Measurements from ENCODE around the gene AURKA.
A peak's percentile ranks its signal among the peaks of the same experiment; 100 is the strongest.
"Not testable (repeated sequence)": the region's sequence is repeated elsewhere in the genome, so short reads cannot be mapped to it uniquely, and the experiment has no call there.

Gene AURKA

DNA sequence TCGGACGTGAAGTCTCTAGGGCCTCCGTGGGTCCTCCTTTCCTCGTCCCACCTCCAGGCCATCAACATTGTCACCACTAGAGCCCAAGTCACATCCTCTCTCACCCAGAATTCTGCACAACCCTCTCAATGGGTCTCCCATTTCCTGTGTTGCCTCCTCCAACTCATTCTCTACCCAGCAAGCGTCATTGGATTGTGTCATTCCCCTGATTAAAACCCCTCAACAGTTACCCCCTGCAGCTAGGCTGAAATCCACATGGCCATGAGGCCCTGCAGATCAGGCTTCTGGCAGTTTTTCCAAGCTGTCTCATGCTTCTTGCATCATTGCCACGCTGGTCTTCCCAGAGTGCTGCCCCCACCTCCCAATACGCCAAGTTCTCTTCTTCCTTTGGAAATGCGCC lies 46.1 kb downstream of the AURKA start:
- TF ChIP-seq, protein P1, sequence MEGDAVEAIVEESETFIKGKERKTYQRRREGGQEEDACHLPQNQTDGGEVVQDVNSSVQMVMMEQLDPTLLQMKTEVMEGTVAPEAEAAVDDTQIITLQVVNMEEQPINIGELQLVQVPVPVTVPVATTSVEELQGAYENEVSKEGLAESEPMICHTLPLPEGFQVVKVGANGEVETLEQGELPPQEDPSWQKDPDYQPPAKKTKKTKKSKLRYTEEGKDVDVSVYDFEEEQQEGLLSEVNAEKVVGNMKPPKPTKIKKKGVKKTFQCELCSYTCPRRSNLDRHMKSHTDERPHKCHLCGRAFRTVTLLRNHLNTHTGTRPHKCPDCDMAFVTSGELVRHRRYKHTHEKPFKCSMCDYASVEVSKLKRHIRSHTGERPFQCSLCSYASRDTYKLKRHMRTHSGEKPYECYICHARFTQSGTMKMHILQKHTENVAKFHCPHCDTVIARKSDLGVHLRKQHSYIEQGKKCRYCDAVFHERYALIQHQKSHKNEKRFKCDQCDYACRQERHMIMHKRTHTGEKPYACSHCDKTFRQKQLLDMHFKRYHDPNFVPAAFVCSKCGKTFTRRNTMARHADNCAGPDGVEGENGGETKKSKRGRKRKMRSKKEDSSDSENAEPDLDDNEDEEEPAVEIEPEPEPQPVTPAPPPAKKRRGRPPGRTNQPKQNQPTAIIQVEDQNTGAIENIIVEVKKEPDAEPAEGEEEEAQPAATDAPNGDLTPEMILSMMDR (IDR thresholded peaks at IDR 0.05; ENCODE audit: insufficient read depth, low read length, poor library complexity, severe bottlenecking), result no peak
- TF ChIP-seq EZH2phosphoT487 (conservative IDR thresholded peaks at IDR 0.05; ENCODE audit: low read length), result no peak
- H4K20me1 ChIP-seq (ENCODE audit: low read depth, low read length), result no peaks in the 10 kb centered on the region
- H3K4me2 ChIP-seq (ENCODE audit: low read depth, low read length, poor library complexity, severe bottlenecking), result no peak overlapping the region
- H3K27me3 ChIP-seq (ENCODE audit: low read length), result no peaks in the 10 kb centered on the region
- H3K9ac ChIP-seq (ENCODE audit: low read length), result no peak overlapping the region
- H3K4me3 ChIP-seq (ENCODE audit: insufficient read depth, low read length, poor library complexity, severe bottlenecking), result no peak overlapping the region
- H2AFZ ChIP-seq (ENCODE audit: low read depth, low read length, severe bottlenecking), result no peak overlapping the region
- H3K27ac ChIP-seq (ENCODE audit: low read depth, low read length), result no peak overlapping the region
- no peaks in the 10 kb centered on the region for H3K9me3 ChIP-seq (ENCODE audit: insufficient read depth, low read length)
- H3K9me2 ChIP-seq (replicated peaks; ENCODE audit: insufficient read depth, low read length), result no peaks in the 10 kb centered on the region
- no peaks in the 10 kb centered on the region for H3K79me2 ChIP-seq (ENCODE audit: insufficient read depth, low read length)
- no peaks in the 10 kb centered on the region for H3K36me3 ChIP-seq (ENCODE audit: low read length)
- no peaks in the 10 kb centered on the region for H3F3A ChIP-seq (ENCODE audit: insufficient read depth)

DNA sequence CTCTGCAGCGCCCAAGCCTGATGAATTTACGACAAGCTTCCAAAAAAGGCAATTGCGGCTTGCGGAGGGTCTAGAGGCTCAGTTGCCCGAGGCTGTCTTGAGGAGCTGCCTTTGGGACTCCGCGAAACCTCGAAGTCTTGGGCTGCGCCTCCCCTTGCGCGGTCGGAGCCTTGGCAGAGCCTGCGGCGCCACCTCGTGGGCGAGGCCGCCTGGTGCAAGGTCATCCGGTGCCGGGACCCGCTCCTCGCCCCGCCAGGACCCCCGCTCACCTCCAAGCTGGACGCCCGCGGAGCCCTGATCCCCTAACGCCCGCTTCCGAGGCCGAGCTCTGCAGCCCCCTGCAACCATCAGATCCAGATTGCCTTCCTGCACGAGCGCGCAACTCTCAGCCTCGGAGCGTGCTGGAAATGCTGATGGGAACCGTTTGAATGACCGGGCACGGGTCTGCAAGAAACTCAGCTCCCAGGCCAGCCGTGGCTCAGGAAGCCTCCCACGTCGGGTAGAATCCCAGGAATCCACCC lies 48.1 kb downstream of the AURKA start:
- TF ChIP-seq EZH2phosphoT487 (conservative IDR thresholded peaks at IDR 0.05; ENCODE audit: low read length), result no peak
- TF ChIP-seq, protein P1 (IDR thresholded peaks at IDR 0.05; ENCODE audit: insufficient read depth, low read length, poor library complexity, severe bottlenecking), result peak; percentile 34
- Histone ChIP-seq H3K4me3 (ENCODE audit: insufficient read depth, low read length, poor library complexity, severe bottlenecking) (no peak overlapping the region), H3K9me3 (ENCODE audit: insufficient read depth, low read length) (no peaks in the 10 kb centered on the region), H3K9me2 (replicated peaks; ENCODE audit: insufficient read depth, low read length) (no peaks in the 10 kb centered on the region), H3K27ac (ENCODE audit: low read depth, low read length) (no peak overlapping the region), H3K4me2 (ENCODE audit: low read depth, low read length, poor library complexity, severe bottlenecking) (no peak overlapping the region), H3F3A (ENCODE audit: insufficient read depth) (no peaks in the 10 kb centered on the region), H4K20me1 (ENCODE audit: low read depth, low read length) (no peaks in the 10 kb centered on the region), H3K9ac (ENCODE audit: low read length) (no peak overlapping the region), H3K79me2 (ENCODE audit: insufficient read depth, low read length) (no peaks in the 10 kb centered on the region), H3K27me3 (ENCODE audit: low read length) (no peaks in the 10 kb centered on the region), H2AFZ (ENCODE audit: low read depth, low read length, severe bottlenecking) (no peak overlapping the region), H3K36me3 (ENCODE audit: low read length) (no peaks in the 10 kb centered on the region)

DNA sequence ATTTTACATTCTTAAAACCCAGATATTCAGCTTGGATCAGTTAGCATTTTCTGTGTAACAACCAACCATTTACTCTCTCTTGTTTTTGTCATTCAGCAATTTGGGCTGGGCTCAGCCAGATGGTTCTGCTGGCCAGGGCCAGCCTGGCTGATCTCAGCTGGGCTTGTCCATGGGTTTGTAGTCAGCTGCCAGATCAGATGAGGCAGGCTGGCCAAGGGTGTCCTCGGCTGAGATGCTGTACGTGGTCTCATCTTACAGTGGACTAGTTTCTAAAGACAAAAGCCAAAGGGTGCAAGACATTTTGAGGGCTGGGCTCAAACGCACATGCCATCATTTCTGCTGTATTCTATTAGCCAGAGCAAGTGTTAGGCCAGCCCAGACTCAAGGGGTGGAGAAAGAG lies 49.2 kb downstream of the AURKA start:
- H3K4me2 ChIP-seq (ENCODE audit: low read depth, low read length, poor library complexity, severe bottlenecking), result no peak overlapping the region
- H4K20me1 ChIP-seq (ENCODE audit: low read depth, low read length), result no peaks in the 10 kb centered on the region
- no peaks in the 10 kb centered on the region for H3K27me3 ChIP-seq (ENCODE audit: low read length)
- no peak overlapping the region for H2AFZ ChIP-seq (ENCODE audit: low read depth, low read length, severe bottlenecking)
- no peak overlapping the region for H3K27ac ChIP-seq (ENCODE audit: low read depth, low read length)
- H3K9me2 ChIP-seq (replicated peaks; ENCODE audit: insufficient read depth, low read length), result no peaks in the 10 kb centered on the region
- H3F3A ChIP-seq (ENCODE audit: insufficient read depth), result no peaks in the 10 kb centered on the region
- no peak overlapping the region for H3K4me3 ChIP-seq (ENCODE audit: insufficient read depth, low read length, poor library complexity, severe bottlenecking)
- no peaks in the 10 kb centered on the region for H3K9me3 ChIP-seq (ENCODE audit: insufficient read depth, low read length)
- TF ChIP-seq, protein P1 (IDR thresholded peaks at IDR 0.05; ENCODE audit: insufficient read depth, low read length, poor library complexity, severe bottlenecking), result no peak
- no peak for TF ChIP-seq EZH2phosphoT487 (conservative IDR thresholded peaks at IDR 0.05; ENCODE audit: low read length)
- no peak overlapping the region for H3K9ac ChIP-seq (ENCODE audit: low read length)
- no peaks in the 10 kb centered on the region for H3K79me2 ChIP-seq (ENCODE audit: insufficient read depth, low read length)
- H3K36me3 ChIP-seq (ENCODE audit: low read length), result no peaks in the 10 kb centered on the region

DNA sequence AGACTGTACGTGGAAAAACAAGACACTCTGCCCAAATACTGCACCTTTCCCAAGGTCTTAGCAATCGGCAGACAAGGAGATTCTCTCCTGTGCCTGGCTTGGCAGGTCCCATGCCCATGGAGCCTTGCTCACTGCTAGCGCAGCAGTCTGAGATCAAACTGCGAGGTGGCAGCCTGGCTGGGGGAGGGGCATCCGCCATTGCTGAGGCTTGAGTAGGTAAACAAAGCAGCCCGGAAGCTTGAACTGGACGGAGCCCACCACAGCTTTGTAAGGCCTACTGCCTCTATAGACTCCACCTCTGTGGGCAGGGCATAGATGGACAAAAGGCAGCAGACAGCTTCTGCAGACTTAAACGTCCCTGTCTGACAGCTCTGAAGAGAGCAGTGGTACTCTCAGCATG lies 55.3 kb downstream of the AURKA start:
- H3K9ac ChIP-seq (ENCODE audit: low read length); H3K4me2 ChIP-seq (ENCODE audit: low read depth, low read length, poor library complexity, severe bottlenecking); H3K9me2 ChIP-seq (replicated peaks; ENCODE audit: insufficient read depth, low read length); H3K36me3 ChIP-seq (ENCODE audit: low read length); H3K27ac ChIP-seq (ENCODE audit: low read depth, low read length); H4K20me1 ChIP-seq (ENCODE audit: low read depth, low read length); H3K79me2 ChIP-seq (ENCODE audit: insufficient read depth, low read length); H3F3A ChIP-seq (ENCODE audit: insufficient read depth); H2AFZ ChIP-seq (ENCODE audit: low read depth, low read length, severe bottlenecking); H3K27me3 ChIP-seq (ENCODE audit: low read length); H3K9me3 ChIP-seq (ENCODE audit: insufficient read depth, low read length); H3K4me3 ChIP-seq (ENCODE audit: insufficient read depth, low read length, poor library complexity, severe bottlenecking): not testable (repeated sequence)

All from SU-DHL-6 (cell line).